Progenitor cell of endocrine pancreas (in vitro differentiated cells): ENCODE data around the gene ALDH5A1. TPM values are rescaled to one million over a fixed set of nuclear protein-coding genes. Genes with fewer than 3 reads are reported as not detected.

Source experiments
- DNase-seq: peaks from one replicate; pipeline ENCODE4 v3.0.0; 2021; ENCODE audit warnings: low spot score; ENCODE audit not compliant: unreplicated experiment
- H3K27ac Mint-ChIP-seq: 2 replicates; pipeline ENCODE4 v1.8.0; 2021; ENCODE audit warnings: mild to moderate bottlenecking, moderate library complexity, mixed read lengths
- H3K27me3 Mint-ChIP-seq: 2 replicates; pipeline ENCODE4 v1.8.0; 2021; ENCODE audit warnings: mixed read lengths
- H3K36me3 Mint-ChIP-seq: 2 replicates; pipeline ENCODE4 v1.8.0; 2022; ENCODE audit warnings: mixed read lengths; ENCODE audit not compliant: insufficient read depth
- H3K4me1 Mint-ChIP-seq: 2 replicates; pipeline ENCODE4 v1.8.0; 2021; ENCODE audit warnings: low read depth, mixed read lengths
- H3K4me3 Mint-ChIP-seq: 2 replicates; pipeline ENCODE4 v1.8.0; 2021; ENCODE audit warnings: low read depth, mild to moderate bottlenecking, moderate library complexity, mixed read lengths
- H3K9me3 Mint-ChIP-seq: 2 replicates; pipeline ENCODE4 v1.8.0; 2021; ENCODE audit warnings: low read depth, mixed read lengths
- total RNA-seq: library from RNA; stranded (reverse); gene quantifications from 2 replicates; pipeline ENCODE4 v1.2.1, GENCODE V29; 2021
- TF ChIP-seq, protein P1 (sequence below): fragments of 200-600 bp; sonication (generic); IDR thresholded peaks from one replicate; pipeline ENCODE4 v1.5.0; 2021; ENCODE audit warnings: antibody characterized with exemption, mild to moderate bottlenecking; ENCODE audit not compliant: unreplicated experiment

ALDH5A1 gene
- total RNA-seq, 1 donor from 2014 or later = 14.5 TPM

DNA sequence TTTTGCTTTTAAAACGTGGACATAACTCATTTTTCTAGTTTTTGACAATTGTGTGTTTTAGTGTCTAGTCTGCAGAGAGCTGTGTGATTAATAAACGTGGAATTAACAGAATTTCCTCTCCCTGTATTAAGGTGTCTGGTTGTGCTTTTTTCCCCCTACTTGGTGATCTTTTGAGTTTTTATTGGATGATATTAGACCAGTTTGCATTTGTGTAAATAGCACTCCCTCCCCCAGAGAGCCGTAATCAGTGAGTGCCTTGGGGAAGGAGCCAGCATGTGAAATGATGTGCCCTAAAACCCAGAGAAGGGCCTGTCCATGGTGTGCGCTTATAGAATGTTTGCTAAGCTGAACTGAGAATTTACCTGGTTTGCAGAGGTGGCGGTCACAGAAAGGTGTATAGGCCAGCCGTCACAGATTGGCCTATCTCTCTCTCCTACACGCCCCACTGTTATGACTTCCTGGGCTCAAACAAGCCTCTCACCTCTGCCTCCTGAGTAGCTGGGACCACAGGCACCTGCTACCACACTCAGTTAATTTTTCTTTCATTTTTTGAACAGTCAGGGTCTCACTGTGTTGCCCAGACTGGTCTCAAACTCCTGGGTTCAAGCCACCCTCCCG lies 42.4 kb downstream of the ALDH5A1 start:
- DNase-seq = no peak
- H3K9me3 Mint-ChIP-seq = no peaks in the 10 kb centered on the region
- no peaks in the 10 kb centered on the region for H3K4me1 Mint-ChIP-seq
- TF ChIP-seq, protein P1, sequence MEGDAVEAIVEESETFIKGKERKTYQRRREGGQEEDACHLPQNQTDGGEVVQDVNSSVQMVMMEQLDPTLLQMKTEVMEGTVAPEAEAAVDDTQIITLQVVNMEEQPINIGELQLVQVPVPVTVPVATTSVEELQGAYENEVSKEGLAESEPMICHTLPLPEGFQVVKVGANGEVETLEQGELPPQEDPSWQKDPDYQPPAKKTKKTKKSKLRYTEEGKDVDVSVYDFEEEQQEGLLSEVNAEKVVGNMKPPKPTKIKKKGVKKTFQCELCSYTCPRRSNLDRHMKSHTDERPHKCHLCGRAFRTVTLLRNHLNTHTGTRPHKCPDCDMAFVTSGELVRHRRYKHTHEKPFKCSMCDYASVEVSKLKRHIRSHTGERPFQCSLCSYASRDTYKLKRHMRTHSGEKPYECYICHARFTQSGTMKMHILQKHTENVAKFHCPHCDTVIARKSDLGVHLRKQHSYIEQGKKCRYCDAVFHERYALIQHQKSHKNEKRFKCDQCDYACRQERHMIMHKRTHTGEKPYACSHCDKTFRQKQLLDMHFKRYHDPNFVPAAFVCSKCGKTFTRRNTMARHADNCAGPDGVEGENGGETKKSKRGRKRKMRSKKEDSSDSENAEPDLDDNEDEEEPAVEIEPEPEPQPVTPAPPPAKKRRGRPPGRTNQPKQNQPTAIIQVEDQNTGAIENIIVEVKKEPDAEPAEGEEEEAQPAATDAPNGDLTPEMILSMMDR = no peak
- H3K4me3 Mint-ChIP-seq = no peak overlapping the region
- H3K36me3 Mint-ChIP-seq = peaks cover 5% of the 10 kb centered on the region
- H3K27me3 Mint-ChIP-seq = no peaks in the 10 kb centered on the region
- H3K27ac Mint-ChIP-seq = no peak overlapping the region

DNA sequence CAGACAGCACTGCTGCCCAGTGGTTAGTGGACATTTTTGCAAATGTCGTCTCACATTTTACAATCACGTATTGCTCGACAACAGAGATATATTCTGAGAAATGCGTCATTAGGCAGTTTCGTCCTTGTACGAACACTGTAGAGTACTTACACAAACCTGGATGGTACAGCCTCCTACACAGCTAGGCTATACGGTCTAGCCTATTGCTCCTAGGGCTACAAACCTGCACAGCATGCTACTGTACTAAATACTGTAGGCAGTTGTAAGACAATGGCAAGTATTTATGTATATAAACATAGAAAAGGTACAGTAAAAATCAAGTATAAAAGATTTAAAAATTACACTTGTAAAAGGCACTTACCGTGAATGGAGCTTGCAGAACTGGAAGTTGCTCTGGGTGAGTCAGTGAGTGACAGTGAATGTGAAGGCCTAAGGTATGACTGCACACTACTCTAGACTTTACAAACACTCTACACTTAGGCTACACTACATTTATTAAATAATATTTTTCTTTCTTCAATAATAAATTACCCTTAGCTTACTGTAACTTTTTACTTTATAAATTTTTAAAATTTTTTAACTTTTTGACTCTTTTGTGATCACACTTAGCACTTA lies 43.1 kb downstream of the ALDH5A1 start:
- Mint-ChIP-seq H3K27ac (no peak overlapping the region), H3K36me3 (peaks cover 5% of the 10 kb centered on the region), H3K4me1 (no peaks in the 10 kb centered on the region), H3K27me3 (no peaks in the 10 kb centered on the region), H3K4me3 (no peak overlapping the region), H3K9me3 (no peaks in the 10 kb centered on the region)
- no peak for DNase-seq
- TF ChIP-seq, protein P1 = no peak

DNA sequence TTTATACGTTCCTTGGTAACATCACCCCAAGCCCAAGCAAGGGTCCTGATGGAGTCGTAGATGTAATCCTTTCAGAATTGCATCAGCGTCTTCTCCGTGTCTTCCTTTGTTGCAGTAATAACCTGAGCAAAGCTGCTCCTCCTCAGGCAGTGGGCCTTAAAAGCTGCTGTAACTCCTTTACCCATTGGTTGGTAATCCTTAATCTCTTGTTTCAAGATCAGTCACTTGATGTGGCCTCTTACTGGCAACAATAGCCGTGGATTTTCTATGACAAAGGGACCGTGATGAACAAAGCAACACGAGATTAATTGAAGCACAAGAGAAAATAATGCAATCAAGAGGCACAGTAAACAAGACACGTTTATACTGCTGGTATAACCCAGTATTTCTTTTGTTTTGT lies 44.6 kb downstream of the ALDH5A1 start:
- Mint-ChIP-seq H3K27ac (no peak overlapping the region), H3K9me3 (no peaks in the 10 kb centered on the region), H3K4me1 (no peaks in the 10 kb centered on the region), H3K4me3 (no peak overlapping the region), H3K36me3 (no peaks in the 10 kb centered on the region), H3K27me3 (no peaks in the 10 kb centered on the region)
- TF ChIP-seq, protein P1 = no peak
- DNase-seq = no peak

DNA sequence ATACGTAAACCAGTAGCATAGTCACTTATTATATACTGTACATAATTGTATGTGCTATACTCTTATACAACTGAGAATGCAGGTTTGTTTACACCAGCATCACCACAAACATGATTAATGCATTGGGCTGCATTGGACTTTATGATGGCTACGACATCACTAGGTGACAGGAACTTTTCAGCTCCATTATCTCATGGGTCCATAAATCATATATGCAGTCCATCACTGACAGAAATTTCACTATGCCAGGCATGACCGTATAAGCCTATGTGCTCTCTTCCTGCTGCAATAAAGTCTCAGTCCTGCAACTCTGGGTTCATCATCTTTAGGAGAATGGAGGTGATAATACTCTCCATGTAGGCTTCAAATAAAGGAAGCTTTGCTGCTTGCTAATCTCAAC lies 45.4 kb downstream of the ALDH5A1 start:
- Mint-ChIP-seq H3K4me1 (no peaks in the 10 kb centered on the region), H3K36me3 (no peaks in the 10 kb centered on the region), H3K9me3 (no peaks in the 10 kb centered on the region), H3K4me3 (no peak overlapping the region), H3K27me3 (no peaks in the 10 kb centered on the region), H3K27ac (no peak overlapping the region)
- DNase-seq = no peak
- TF ChIP-seq, protein P1 = no peak

DNA sequence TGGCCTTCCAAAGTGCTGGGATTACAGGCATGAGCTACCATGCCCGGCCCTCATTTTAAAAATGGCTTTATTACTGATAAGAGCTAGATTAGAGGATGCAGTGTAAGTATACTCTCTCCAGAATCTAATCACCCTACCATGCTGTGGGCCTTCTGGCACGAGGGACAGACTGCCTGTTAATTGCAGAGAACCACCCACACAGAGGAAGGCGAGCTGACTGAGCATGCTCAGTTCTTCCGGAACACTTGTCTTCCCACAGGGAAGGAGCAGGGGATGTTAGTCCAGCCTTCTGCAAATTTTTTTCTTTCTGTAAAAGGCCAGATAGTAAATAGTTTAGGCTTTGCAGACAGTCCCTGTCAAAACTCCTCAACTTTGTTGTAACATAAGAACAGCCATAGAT lies 48.9 kb downstream of the ALDH5A1 start:
- H3K4me3 Mint-ChIP-seq = no peak overlapping the region
- no peaks in the 10 kb centered on the region for H3K9me3 Mint-ChIP-seq
- H3K27ac Mint-ChIP-seq = no peak overlapping the region
- no peaks in the 10 kb centered on the region for H3K4me1 Mint-ChIP-seq
- peaks cover 21% of the 10 kb centered on the region for H3K27me3 Mint-ChIP-seq
- TF ChIP-seq, protein P1 = no peak
- H3K36me3 Mint-ChIP-seq = no peaks in the 10 kb centered on the region
- no peak for DNase-seq
